Activated T-helper 17 cell treated with anti-CD3 and anti-CD28 coated beads, Interleukin-2, amount 50 U/mL, for 72 hours (primary cell): Measurements from ENCODE around the gene OR3A1. TPM values are rescaled to one million over a fixed set of nuclear protein-coding genes. Genes with fewer than 3 reads are reported as not detected.
A peak's percentile ranks its signal among the peaks of the same experiment; 100 is the strongest.
"Not testable (repeated sequence)": the region's sequence is repeated elsewhere in the genome, so short reads cannot be mapped to it uniquely, and the experiment has no call there.

Source experiments
- ATAC-seq: fragments of 150-1000 bp; cut with Tn5 transposase; replicated peaks from 2 replicates; pipeline ENCODE4 v1.10.0; 2021; ENCODE audit warnings: mild to moderate bottlenecking, moderate library complexity
- H3K27ac Mint-ChIP-seq: one replicate; pipeline ENCODE4 v1.8.0; 2022; ENCODE audit warnings: mixed read lengths
- H3K27me3 Mint-ChIP-seq: one replicate; pipeline ENCODE4 v1.8.0; 2022; ENCODE audit warnings: mixed read lengths
- H3K36me3 Mint-ChIP-seq: one replicate; pipeline ENCODE4 v1.8.0; 2022; ENCODE audit warnings: low read depth, mild to moderate bottlenecking, mixed read lengths
- H3K4me1 Mint-ChIP-seq: one replicate; pipeline ENCODE4 v1.8.0; 2022; ENCODE audit warnings: mixed read lengths
- H3K4me3 Mint-ChIP-seq: one replicate; pipeline ENCODE4 v1.8.0; 2022; ENCODE audit warnings: mild to moderate bottlenecking, mixed read lengths
- H3K9me3 Mint-ChIP-seq: one replicate; pipeline ENCODE4 v1.8.0; 2022; ENCODE audit warnings: mixed read lengths
- total RNA-seq, 2 donors: library from RNA; stranded (reverse); gene quantifications; one replicate each; pipeline ENCODE4 v1.2.3, GENCODE V29; 2022

The OR3A1 gene
- total RNA-seq, result under 1 TPM in 1 of 2 donors, not detected in 1; 0.35 TPM

GRCh38 chr17:3298260-3298659 is at the start of gene OR3A1:
OR3A1 (minus strand) TSS chr17:3298360; CDS start chr17:3292582, 5,778 bp downstream.
- H3K4me1 Mint-ChIP-seq, result no peaks in the 10 kb centered on the region
- peaks cover 27% of the 10 kb centered on the region for H3K27me3 Mint-ChIP-seq
- no peak within 1 kb of the TSS for H3K27ac Mint-ChIP-seq
- no peak for ATAC-seq
- no peak within 1 kb of the TSS for H3K4me3 Mint-ChIP-seq
- H3K36me3 Mint-ChIP-seq, result no peaks in the 10 kb centered on the region
- H3K9me3 Mint-ChIP-seq, result peaks cover 2% of the 10 kb centered on the region

- H3K4me3 Mint-ChIP-seq, H3K27ac Mint-ChIP-seq, H3K4me1 Mint-ChIP-seq, ATAC-seq, H3K36me3 Mint-ChIP-seq: not testable (repeated sequence)
- H3K27me3 Mint-ChIP-seq, result peaks cover 28% of the 10 kb centered on the region
- peaks cover 16% of the 10 kb centered on the region for H3K9me3 Mint-ChIP-seq
Measured at GRCh38 chr17:3342782-3343181, 44.6 kb upstream of the OR3A1 start.

DNA sequence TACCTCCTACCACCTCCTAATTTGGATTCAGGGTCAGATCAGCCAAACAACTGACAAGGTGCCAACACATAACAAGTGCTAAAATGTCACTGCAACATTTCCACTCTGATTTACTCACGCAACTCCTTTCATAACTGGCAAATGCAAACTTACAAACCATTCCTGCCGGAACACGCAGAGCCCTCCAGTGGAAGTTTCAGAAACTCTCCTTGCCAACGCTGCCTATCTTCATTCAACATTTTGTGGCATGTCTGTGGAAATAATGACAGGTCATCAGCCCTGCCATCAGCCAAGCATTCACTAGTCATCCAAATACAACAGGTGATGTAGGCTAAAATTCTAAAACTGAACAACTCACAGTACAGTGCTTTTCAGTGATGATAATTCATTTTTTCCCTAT is 37.7 kb upstream of the OR3A1 start:
- no peaks in the 10 kb centered on the region for H3K36me3 Mint-ChIP-seq
- H3K27me3 Mint-ChIP-seq, result peaks cover 34% of the 10 kb centered on the region
- no peaks in the 10 kb centered on the region for H3K4me1 Mint-ChIP-seq
- peaks cover 12% of the 10 kb centered on the region for H3K9me3 Mint-ChIP-seq
- H3K4me3 Mint-ChIP-seq, result no peak overlapping the region
- no peak for ATAC-seq
- no peak overlapping the region for H3K27ac Mint-ChIP-seq

GRCh38 chr17:3318336-3318735 is 20.2 kb upstream of the OR3A1 start:
- no peak overlapping the region for H3K4me3 Mint-ChIP-seq
- peaks cover 12% of the 10 kb centered on the region for H3K27me3 Mint-ChIP-seq
- H3K27ac Mint-ChIP-seq, result no peak overlapping the region
- no peaks in the 10 kb centered on the region for H3K4me1 Mint-ChIP-seq
- H3K9me3 Mint-ChIP-seq, result no peaks in the 10 kb centered on the region
- H3K36me3 Mint-ChIP-seq, result no peaks in the 10 kb centered on the region
- ATAC-seq, result no peak

GRCh38 chr17:3316836-3317235 is 18.7 kb upstream of the OR3A1 start:
- Mint-ChIP-seq H3K36me3 (no peaks in the 10 kb centered on the region), H3K27me3 (peaks cover 8% of the 10 kb centered on the region), H3K27ac (no peak overlapping the region), H3K4me1 (no peaks in the 10 kb centered on the region), H3K4me3 (no peak overlapping the region), H3K9me3 (no peaks in the 10 kb centered on the region)
- no peak for ATAC-seq

GRCh38 chr17:3308603-3309002 is 10.4 kb upstream of the OR3A1 start:
- ATAC-seq, result no peak
- Mint-ChIP-seq H3K4me1 (no peaks in the 10 kb centered on the region), H3K4me3 (no peak overlapping the region), H3K27me3 (peaks cover 6% of the 10 kb centered on the region), H3K27ac (no peak overlapping the region), H3K9me3 (no peaks in the 10 kb centered on the region), H3K36me3 (no peaks in the 10 kb centered on the region)

- H3K27ac Mint-ChIP-seq, result no peak overlapping the region
Measured at GRCh38 chr17:3295632-3296031, 2.5 kb downstream of the OR3A1 start.

DNA sequence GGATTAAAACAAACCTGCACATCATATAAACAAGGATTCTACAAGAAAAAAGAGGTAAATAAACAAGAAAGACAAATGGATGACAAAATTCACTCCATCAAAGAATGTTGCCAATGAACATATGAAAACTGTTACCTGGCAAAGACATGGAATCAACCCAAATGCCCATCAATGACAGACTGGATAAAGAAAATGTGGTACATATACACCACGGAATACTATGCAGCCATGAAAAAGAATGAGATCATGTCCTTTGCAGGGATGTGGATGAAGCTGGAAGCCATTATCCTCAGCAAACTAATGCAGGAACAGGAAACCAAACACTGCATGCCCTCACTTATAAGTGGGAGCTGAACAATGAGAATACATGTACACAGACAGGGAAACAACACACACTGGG is 4.6 kb downstream of the OR3A1 start:
- H3K4me3 Mint-ChIP-seq, H3K36me3 Mint-ChIP-seq, H3K4me1 Mint-ChIP-seq, ATAC-seq, H3K27ac Mint-ChIP-seq: not testable (repeated sequence)
- peaks cover 18% of the 10 kb centered on the region for H3K9me3 Mint-ChIP-seq
- H3K27me3 Mint-ChIP-seq, result peaks cover 55% of the 10 kb centered on the region

More at GRCh38 chr17:3295632-3296031, 2.5 kb downstream of the OR3A1 start:
- peaks cover 42% of the 10 kb centered on the region for H3K27me3 Mint-ChIP-seq
- H3K36me3 Mint-ChIP-seq, result no peaks in the 10 kb centered on the region
- no peak overlapping the region for H3K4me3 Mint-ChIP-seq
- H3K4me1 Mint-ChIP-seq, result no peaks in the 10 kb centered on the region
- no peak for ATAC-seq
- peaks cover 14% of the 10 kb centered on the region for H3K9me3 Mint-ChIP-seq

DNA sequence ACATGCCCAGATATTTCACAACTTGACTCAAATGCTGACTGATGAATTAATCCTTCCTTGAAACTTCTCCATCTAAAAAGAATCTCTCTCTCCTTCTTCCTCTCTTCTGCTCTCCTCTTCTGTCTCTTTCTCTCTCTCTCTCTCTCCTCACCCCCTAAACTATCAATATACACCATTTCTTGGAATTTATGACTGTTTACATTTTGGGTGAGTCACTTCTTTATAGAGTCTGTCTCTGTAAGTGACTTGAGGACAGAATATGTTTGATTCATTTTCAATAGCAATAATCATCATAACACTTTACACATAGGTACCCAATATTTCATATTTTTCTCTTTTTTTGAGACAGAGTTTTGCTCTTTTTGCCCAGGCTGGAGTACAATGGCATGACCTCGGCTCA is 15.3 kb downstream of the OR3A1 start:
- Mint-ChIP-seq H3K4me1 (no peaks in the 10 kb centered on the region), H3K9me3 (peaks cover 2% of the 10 kb centered on the region), H3K4me3 (no peak overlapping the region), H3K36me3 (no peaks in the 10 kb centered on the region), H3K27ac (no peak overlapping the region), H3K27me3 (peaks cover 7% of the 10 kb centered on the region)
- ATAC-seq, result no peak

DNA sequence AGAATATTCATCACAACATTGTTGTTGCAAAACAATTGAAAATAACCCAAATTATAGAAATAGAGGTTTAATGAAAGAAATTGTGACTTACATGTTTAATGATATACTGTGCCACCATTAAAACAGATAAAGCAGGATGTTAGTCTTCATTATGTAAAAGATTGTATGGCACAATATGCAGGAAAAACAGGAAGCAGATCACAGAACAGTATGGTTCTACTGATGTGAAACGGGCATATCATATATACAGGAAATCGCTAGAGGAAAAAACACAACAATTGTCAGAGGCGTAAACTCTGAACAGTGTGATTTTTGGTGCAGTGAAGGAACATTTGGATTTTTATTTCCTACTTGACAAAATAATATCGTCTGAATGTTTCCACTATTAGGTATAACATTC is 22.0 kb downstream of the OR3A1 start:
- Mint-ChIP-seq H3K27ac (no peak overlapping the region), H3K27me3 (peaks cover 6% of the 10 kb centered on the region), H3K36me3 (no peaks in the 10 kb centered on the region), H3K4me3 (no peak overlapping the region), H3K9me3 (peaks cover 6% of the 10 kb centered on the region), H3K4me1 (no peaks in the 10 kb centered on the region)
- ATAC-seq, result no peak

DNA sequence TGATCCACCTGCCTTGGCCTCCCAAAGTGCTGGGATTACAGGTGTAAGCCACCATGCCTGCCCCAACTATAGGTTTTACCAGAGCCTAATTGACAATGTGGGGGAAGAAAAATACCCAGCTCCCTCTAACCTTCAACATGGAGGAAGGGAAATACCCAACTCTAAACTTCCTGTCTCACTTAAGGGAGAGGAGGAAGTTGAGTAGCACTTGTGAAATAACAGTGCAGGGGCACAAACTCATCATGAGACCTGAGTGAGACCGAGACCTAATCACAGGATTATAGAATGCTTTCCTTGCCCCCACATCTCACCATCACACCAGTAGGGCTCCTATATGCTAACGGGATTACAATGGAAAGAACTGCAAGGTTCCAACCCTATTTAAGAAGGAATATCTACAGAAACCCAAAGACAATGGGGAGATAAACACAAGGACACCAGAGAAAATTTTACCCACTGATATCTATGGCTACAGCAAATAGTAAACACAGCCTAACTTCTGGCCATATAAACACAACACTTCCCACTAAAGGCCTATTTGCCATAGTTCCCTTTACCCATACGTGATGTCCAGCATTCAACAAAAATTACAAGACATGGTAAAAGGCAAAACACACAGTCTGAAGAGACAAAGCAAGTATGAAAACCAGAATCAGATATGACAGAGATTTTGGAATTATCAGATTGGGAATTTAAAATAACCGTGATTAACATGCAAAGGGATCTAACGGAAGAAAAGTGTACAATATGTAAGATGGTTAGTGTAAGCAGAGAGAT is 26.9 kb downstream of the OR3A1 start:
- Mint-ChIP-seq H3K4me3 (no peak overlapping the region), H3K27ac (no peak overlapping the region), H3K9me3 (peaks cover 4% of the 10 kb centered on the region), H3K4me1 (no peaks in the 10 kb centered on the region), H3K27me3 (peaks cover 18% of the 10 kb centered on the region), H3K36me3 (no peaks in the 10 kb centered on the region)
- ATAC-seq, result no peak

DNA sequence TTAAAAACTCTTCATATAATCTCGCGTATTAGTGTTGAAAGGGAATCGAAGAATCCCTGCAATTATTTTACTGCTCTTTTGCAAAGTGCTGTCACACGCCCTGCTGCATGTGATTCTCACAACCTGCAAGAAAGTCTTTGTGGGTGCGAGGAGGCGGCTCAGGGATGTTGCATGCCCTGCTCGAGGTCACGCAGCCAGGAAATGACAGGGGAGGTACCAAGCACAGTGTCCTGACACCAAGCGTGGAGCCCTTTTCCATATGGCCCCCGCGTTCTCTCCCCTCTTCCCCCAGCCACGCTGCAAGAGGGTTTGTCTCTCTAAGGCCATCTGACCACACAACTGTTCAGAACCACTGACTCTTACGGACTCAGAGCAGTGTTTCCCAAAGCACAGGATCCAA is 37.6 kb downstream of the OR3A1 start:
- ATAC-seq, result no peak
- no peaks in the 10 kb centered on the region for H3K9me3 Mint-ChIP-seq
- peaks cover 22% of the 10 kb centered on the region for H3K27me3 Mint-ChIP-seq

DNA sequence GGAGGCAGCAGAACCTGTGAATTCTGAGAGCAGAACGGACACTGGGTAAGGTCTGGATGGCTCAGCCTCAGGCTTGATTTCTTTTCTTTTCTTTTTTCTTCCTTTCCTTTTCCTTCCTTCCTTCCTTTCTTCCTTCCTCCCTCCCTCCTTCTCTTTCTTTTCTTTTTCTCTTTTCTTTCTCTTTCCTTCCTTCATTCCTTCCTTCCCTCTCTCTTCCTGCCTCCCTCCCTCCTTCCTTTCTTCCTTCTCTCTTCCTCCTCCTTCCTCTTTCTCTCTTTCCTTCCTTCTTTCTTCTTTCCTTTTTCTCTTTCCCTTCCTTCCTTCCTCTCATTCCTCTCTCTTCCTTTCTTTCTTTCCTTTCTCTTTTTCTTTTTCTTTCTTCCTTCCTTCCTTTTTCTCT is 38.0 kb downstream of the OR3A1 start:
- Mint-ChIP-seq H3K4me3 (no peak overlapping the region), H3K4me1 (peaks cover 5% of the 10 kb centered on the region), H3K36me3 (no peaks in the 10 kb centered on the region), H3K9me3 (no peaks in the 10 kb centered on the region), H3K27ac (peak overlapping the region; percentile 29), H3K27me3 (peaks cover 22% of the 10 kb centered on the region)
- ATAC-seq, result no peak

More for the DNA sequence above, 37.6 kb downstream of the OR3A1 start:
- no peak overlapping the region for H3K4me3 Mint-ChIP-seq
- no peaks in the 10 kb centered on the region for H3K36me3 Mint-ChIP-seq
- H3K27ac Mint-ChIP-seq, result peak overlapping the region; percentile 29
- H3K4me1 Mint-ChIP-seq, result peaks cover 5% of the 10 kb centered on the region

- ATAC-seq, result no peak
- Mint-ChIP-seq H3K9me3 (no peaks in the 10 kb centered on the region), H3K4me1 (peaks cover 5% of the 10 kb centered on the region), H3K27me3 (peaks cover 21% of the 10 kb centered on the region), H3K27ac (no peak overlapping the region), H3K4me3 (no peak overlapping the region), H3K36me3 (no peaks in the 10 kb centered on the region)
Measured at GRCh38 chr17:3256575-3256974, 41.6 kb downstream of the OR3A1 start.

DNA sequence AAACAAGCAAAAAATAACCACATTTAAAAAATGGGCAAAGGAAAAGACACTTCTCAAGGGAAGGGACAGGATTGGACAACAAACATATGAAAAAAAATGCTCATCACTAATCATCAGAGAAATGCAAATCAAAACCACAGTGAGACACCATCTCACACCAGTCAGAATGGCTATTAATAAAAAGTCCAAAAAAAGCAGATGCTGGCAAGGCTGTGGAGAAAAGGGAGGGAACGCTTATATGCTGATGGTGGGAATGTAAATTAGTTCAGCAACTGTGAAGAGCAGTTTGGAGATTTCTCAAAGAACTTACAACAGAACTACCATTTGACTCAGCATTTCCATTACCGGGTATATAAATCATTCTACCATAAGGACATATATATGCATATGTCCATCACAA is 49.1 kb downstream of the OR3A1 start:
- not testable (repeated sequence) for H3K27ac Mint-ChIP-seq, H3K36me3 Mint-ChIP-seq, H3K9me3 Mint-ChIP-seq, H3K27me3 Mint-ChIP-seq, H3K4me3 Mint-ChIP-seq, ATAC-seq, H3K4me1 Mint-ChIP-seq
